AG08396 (cell line): Measurements from ENCODE around the gene TMPRSS11A.

Source experiments
- DNase-seq: peaks from one replicate; pipeline ENCODE4 v3.0.0; 2012; ENCODE audit warnings: low spot score, mixed read lengths

TMPRSS11A gene

GRCh38 chr4:67912080-67912479 is 51.2 kb downstream of the TMPRSS11A start:
- no peak for DNase-seq

DNA sequence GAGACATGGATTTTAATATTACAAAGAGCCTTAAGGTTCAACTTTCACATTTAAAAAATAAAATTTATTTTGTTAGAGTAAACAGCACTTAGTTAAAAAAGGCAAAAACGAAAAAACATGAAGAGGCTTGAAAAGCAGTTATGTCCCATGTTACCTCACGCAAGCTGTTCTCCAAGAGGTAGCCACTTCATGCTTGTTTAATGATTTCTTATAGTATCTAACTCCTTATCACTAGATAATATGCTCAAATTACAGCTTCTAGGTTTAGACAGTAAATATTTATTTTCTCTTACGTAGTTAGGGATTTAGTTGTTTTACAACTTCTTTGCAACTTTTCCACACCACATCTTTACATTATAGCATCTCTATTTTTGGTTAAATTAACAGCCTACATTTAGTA is 51.7 kb downstream of the TMPRSS11A start:
- no peak for DNase-seq

GRCh38 chr4:67911141-67911540 is 52.2 kb downstream of the TMPRSS11A start:
- no peak for DNase-seq

- DNase-seq, result no peak
Measured at GRCh38 chr4:67910585-67910905, 52.7 kb downstream of the TMPRSS11A start.

GRCh38 chr4:67909905-67910584 is 53.2 kb downstream of the TMPRSS11A start:
- DNase-seq, result peak; percentile 13

- DNase-seq, result no peak
Measured at GRCh38 chr4:67907650-67908049, 55.6 kb downstream of the TMPRSS11A start.

DNA sequence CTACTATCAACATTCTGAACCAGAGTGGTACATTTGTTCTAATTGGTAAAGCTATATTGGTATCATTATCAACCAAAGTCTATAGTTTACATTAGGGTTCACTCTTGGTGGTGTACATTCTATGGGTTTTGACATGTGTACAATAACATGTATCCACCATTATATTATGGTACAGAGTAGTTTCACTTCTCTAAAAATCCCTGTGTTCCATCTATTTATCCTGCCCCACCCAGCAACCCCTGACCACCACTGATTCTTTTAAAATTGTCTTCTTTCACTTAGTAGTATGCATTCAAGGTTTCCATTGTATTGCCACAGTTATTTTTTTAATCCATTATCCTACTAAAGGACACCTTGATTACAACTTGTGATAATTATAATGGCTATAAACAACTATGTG is 64.2 kb downstream of the TMPRSS11A start:
- DNase-seq, result no peak

GRCh38 chr4:67897686-67898085 is 65.6 kb downstream of the TMPRSS11A start:
- no peak for DNase-seq

GRCh38 chr4:67896421-67897065 is 66.8 kb downstream of the TMPRSS11A start:
- DNase-seq, result no peak

DNA sequence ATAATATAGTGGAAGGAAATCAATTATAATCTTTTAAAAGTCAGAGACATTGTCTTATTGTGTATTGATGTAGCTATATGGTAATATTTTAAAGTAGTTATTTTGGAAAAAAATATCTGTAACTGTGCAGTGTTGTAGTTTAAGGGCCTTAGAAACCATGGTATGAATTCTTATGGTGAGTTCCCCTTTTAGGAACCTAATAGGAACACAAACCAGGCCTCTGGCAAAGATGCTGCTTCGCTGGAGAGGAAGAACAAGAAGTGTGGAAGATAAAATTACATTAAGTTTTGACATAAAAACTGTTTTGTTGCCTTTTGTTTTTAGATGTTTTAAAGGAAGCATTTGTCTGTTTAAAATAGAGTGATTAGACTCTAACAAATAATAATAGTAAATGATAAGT is 68.6 kb downstream of the TMPRSS11A start:
- no peak for DNase-seq

DNA sequence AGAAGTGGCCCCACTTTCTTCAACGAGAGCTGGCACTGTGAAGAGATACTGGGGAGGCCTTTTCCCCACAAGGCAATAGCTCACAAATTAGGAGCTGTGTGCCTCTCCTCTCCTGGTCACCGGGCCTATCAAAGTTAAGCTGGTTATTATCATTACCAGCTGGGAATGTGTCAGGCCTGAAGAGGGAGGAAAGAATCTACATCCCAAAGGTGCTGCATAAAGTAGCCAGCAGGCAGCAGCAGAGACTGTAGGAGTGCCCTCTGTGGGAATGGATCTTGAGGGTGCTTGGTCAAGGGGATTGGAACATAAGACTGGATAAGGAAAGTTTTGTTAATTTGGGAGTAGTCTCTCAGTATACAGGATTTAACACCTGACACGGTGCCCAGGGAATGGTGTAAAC is 70.4 kb downstream of the TMPRSS11A start:
- peak; percentile 23 for DNase-seq

- no peak for DNase-seq
Measured at GRCh38 chr4:67892253-67892652, 71.0 kb downstream of the TMPRSS11A start.

- no peak for DNase-seq
Measured at GRCh38 chr4:67891645-67892044, 71.6 kb downstream of the TMPRSS11A start.

DNA sequence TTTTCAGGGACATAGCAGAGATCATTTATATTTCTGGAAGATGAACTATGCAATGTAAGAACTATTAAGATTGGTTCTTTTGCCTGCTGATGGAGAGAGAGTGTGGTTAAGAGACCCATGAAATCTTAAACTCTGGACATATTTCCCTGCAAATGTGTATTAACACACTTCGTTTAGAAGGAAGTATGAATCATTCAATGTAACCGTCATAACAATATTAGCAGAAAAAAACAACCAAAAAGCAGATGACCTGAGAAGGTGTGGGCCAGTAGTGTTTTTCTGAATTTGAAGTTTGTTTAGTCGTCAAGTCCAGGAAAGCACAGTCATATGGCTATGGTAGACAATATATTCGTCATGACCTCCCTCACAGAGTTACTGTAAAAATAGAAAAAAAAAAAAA is 77.0 kb downstream of the TMPRSS11A start:
- DNase-seq, result no peak

DNA sequence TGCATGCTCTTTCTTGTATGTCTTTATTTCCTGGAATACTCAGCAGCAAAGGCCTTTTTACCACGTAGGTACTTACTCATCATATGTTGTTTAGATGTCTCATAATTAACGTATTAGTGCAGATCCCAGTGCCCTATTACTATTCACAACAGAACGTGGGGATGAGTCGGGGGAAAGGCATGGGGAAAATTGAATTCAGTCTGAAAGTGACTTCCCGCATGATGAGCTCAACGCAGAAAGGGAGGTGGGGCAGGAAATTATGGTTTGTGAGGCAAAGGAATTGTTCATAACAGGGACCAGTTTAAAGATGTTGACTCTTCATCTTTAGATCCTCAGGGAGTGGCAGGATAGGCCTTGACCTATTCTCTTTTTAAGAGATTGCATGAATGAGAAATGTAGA is 77.5 kb downstream of the TMPRSS11A start:
- peak; percentile 79 for DNase-seq

- no peak for DNase-seq
Measured at GRCh38 chr4:67884701-67885100, 78.6 kb downstream of the TMPRSS11A start.

GRCh38 chr4:67883902-67884301 is 79.4 kb downstream of the TMPRSS11A start, which contains the start of gene TMPRSS11D:
Gene TMPRSS11D, minus strand, starts transcription at chr4:67884002. Its CDS starts 69 bp downstream, at chr4:67883933.
- DNase-seq, result no peak

DNA sequence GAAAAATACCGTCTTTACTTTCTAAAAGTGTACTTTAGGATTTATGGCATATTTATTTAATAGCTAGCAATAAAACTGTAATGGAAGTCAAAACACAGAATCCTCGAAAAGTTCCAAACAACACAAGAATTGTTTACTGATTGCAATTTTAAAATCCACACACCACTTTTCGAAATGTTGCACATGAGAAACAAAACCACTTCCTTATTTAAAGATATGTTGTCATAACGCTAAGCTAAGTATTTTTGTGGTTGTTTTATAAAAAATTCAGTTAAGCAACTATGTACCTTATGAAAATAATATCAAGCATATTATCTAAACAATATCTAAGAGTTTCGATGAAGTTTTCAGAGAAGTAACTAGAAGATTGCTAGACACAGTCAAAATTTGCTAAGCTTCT is 79.8 kb downstream of the TMPRSS11A start:
- no peak for DNase-seq

DNA sequence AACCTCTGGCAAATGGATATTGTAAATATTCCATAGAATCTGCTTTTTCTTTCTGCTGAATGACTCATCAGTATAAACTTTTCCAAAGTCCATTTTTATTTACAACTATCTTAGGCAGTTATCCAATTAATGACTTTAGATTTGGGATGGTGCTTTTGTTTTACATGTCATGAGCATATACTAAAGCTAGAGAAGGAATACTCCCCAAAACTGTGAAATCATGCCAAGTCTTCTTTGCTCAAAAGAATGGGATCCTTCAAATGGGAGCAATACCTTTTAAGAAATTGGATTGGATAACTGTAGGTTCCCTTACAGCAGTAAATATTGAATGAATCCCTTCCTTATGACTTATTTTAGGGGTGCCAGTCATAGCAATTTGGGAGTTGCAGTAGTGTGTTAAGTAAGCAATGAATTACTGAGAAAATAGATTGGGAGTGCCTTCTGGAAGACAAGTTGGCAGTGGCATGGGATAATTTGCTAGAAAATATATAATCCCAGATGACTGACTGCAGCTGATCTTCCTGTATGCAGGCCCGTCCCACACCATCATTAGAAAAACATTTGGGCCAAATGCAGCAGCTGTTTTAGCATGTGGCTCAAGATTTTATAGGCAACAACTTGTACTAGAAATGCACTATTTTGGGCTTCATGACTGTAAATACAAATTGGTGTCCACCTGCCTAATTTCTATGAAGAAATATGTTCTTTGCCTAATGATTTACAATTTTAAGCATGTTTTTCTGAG is 82.3 kb downstream of the TMPRSS11A start:
- no peak for DNase-seq

- DNase-seq, result no peak
Measured at GRCh38 chr4:67879486-67879885, 83.8 kb downstream of the TMPRSS11A start.

- no peak for DNase-seq
Measured at GRCh38 chr4:67877086-67877485, 86.2 kb downstream of the TMPRSS11A start.

DNA sequence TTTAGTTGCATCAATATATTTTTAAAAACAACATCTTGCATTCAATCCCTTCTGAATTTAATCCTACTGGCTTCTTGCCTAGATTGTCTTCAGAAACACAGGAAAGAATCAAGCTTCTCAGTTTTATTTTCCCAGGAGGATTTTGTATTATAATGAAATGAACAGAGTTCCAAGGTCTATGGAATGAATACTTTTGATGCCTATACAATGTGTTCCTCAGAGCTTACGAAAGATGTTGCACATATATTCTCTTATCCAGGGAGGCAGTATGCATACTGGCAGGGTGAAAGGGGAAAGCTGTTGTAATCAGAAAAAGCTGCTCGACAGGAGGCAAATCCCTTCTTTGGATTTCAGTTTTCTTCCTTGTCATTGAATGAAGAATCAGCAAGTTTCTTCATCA is 88.3 kb downstream of the TMPRSS11A start:
- no peak for DNase-seq

GRCh38 chr4:67873116-67873515 is 90.2 kb downstream of the TMPRSS11A start:
- DNase-seq, result no peak
